ENCODE data around the gene ADAMTSL1.

ADAMTSL1 gene

GRCh38 chr9:18829066-18829465, 355.1 kb downstream of the ADAMTSL1 start:
- Histone ChIP-seq H3K36me3 (no peaks in the 10 kb centered on the region), H3K27ac (no peak overlapping the region), H3K4me3 (ENCODE audit: low read depth, low read length) (no peak overlapping the region), H3K9me3 (ENCODE audit: severe bottlenecking) (no peaks in the 10 kb centered on the region), H3K27me3 (ENCODE audit: insufficient read depth, low read depth, severe bottlenecking) (no peaks in the 10 kb centered on the region)
- TF ChIP-seq CTCF (IDR thresholded peaks at IDR 0.05; ENCODE audit: low read depth, low read length): no peak
- DNase-seq: no peak

GRCh38 chr9:18829873-18830272, 355.9 kb downstream of the ADAMTSL1 start:
- no peak for DNase-seq
- Histone ChIP-seq H3K4me3 (ENCODE audit: low read depth, low read length) (no peak overlapping the region), H3K27ac (no peak overlapping the region), H3K36me3 (no peaks in the 10 kb centered on the region), H3K27me3 (ENCODE audit: insufficient read depth, low read depth, severe bottlenecking) (no peaks in the 10 kb centered on the region), H3K9me3 (ENCODE audit: severe bottlenecking) (no peaks in the 10 kb centered on the region)
- TF ChIP-seq CTCF (IDR thresholded peaks at IDR 0.05; ENCODE audit: low read depth, low read length): no peak

GRCh38 chr9:18834740-18835361, 360.9 kb downstream of the ADAMTSL1 start:
- no peak for DNase-seq
- no peaks in the 10 kb centered on the region for H3K27me3 ChIP-seq (ENCODE audit: insufficient read depth, low read depth, severe bottlenecking)
- H3K4me3 ChIP-seq (ENCODE audit: low read depth, low read length): no peak overlapping the region
- H3K27ac ChIP-seq: no peak overlapping the region
- H3K36me3 ChIP-seq: no peaks in the 10 kb centered on the region
- no peak for TF ChIP-seq CTCF (IDR thresholded peaks at IDR 0.05; ENCODE audit: low read depth, low read length)
- H3K9me3 ChIP-seq (ENCODE audit: severe bottlenecking): no peaks in the 10 kb centered on the region

- Histone ChIP-seq H3K27me3 (ENCODE audit: insufficient read depth, low read depth, severe bottlenecking) (no peaks in the 10 kb centered on the region), H3K27ac (no peak overlapping the region), H3K9me3 (ENCODE audit: severe bottlenecking) (no peaks in the 10 kb centered on the region), H3K36me3 (no peaks in the 10 kb centered on the region), H3K4me3 (ENCODE audit: low read depth, low read length) (no peak overlapping the region)
- TF ChIP-seq CTCF (IDR thresholded peaks at IDR 0.05; ENCODE audit: low read depth, low read length): no peak
- DNase-seq: no peak
Observed at GRCh38 chr9:18837402-18837801, 363.4 kb downstream of the ADAMTSL1 start.

- Histone ChIP-seq H3K27me3 (ENCODE audit: insufficient read depth, low read depth, severe bottlenecking) (no peaks in the 10 kb centered on the region), H3K4me3 (ENCODE audit: low read depth, low read length) (no peak overlapping the region), H3K27ac (no peak overlapping the region), H3K36me3 (no peaks in the 10 kb centered on the region), H3K9me3 (ENCODE audit: severe bottlenecking) (no peaks in the 10 kb centered on the region)
- DNase-seq: no peak
- no peak for TF ChIP-seq CTCF (IDR thresholded peaks at IDR 0.05; ENCODE audit: low read depth, low read length)
Observed at GRCh38 chr9:18847576-18848275, 373.8 kb downstream of the ADAMTSL1 start.
